GM12878 (cell line): Measurements from ENCODE around the gene IL5. TPM values are rescaled to one million over a fixed set of nuclear protein-coding genes. Genes with fewer than 3 reads are reported as not detected.

Experiments
- ATAC-seq: fragments of 200-7000 bp; cut with Tn5 transposase; 3 replicates; pipeline ENCODE4 v1.9.1; 2020; ENCODE audit warnings: mild to moderate bottlenecking, moderate library complexity
- BruUV-seq: library from RNA; stranded (reverse); fragments of 400-500 nt; replicated peaks from 2 replicates; lab custom pipeline; 2021; lab: Mats Ljungman, UMichigan
- CTCF ChIA-PET: fragments of 300-600 bp; sonication (Branson Sonifier 250); formaldehyde crosslinking; extraction: SDS; loops from one replicate; lab custom pipeline; 2021; ENCODE audit warnings: inconsistent platforms; lab: Yijun Ruan, JAX
- POLR2A ChIA-PET: fragments of 350-600 bp; formaldehyde crosslinking; extraction: SDS; loops from one replicate; lab custom pipeline; 2021; ENCODE audit warnings: inconsistent platforms; lab: Charles Lee
- RAD21 ChIA-PET: fragments of 300-600 bp; sonication (Branson Sonifier 250); formaldehyde crosslinking; loops from one replicate; lab custom pipeline; 2023; ENCODE audit warnings: antibody characterized with exemption; ENCODE audit not compliant: unreplicated experiment; lab: Charles Lee
- SMC1A ChIA-PET: fragments of 300-600 bp; sonication (Branson Sonifier 250); formaldehyde crosslinking; loops from one replicate; lab custom pipeline; 2023; ENCODE audit not compliant: unreplicated experiment, uncharacterized antibody; lab: Charles Lee
- DNase-seq: peaks from one replicate; pipeline ENCODE4 v3.0.0-alpha.2; 2011; ENCODE audit warnings: low read depth, low spot score
- FAIRE-seq: peaks from 3 replicates; lab custom pipeline; 2011; peaks lifted over from hg19 to GRCh38; lab: Jason Lieb, UNC
- H2AFZ ChIP-seq: 2 replicates; pipeline ENCODE4 v1.6.0; 2011; ENCODE audit warnings: low read depth, low read length, control low read depth; ENCODE audit not compliant: control insufficient read depth
- H3K27ac ChIP-seq: 2 replicates; pipeline ENCODE4 v1.5.1; 2011; ENCODE audit warnings: control low read depth; ENCODE audit not compliant: control insufficient read depth, insufficient read depth
- H3K27me3 ChIP-seq, 2 experiments: replicated peaks in 1 of 2; 2 replicates each; pipeline versions ENCODE4 v1.6.0 to v1.6.1; 2011; ENCODE audit warnings: low read length in 1 of 2; ENCODE audit not compliant: control insufficient read depth in 2 of 2, insufficient read depth in 2 of 2
- H3K36me3 ChIP-seq, 2 experiments: 2 replicates each; pipeline ENCODE4 v1.5.1; 2011; ENCODE audit warnings: low read length in 1 of 2; ENCODE audit not compliant: control insufficient read depth in 2 of 2, insufficient read depth in 2 of 2
- H3K4me1 ChIP-seq: 2 replicates; pipeline ENCODE4 v1.6.1; 2011; ENCODE audit warnings: mild to moderate bottlenecking, low read length, moderate library complexity, mixed read lengths; ENCODE audit not compliant: control insufficient read depth, insufficient read depth
- H3K4me2 ChIP-seq: 2 replicates; pipeline ENCODE4 v1.6.0; 2011; ENCODE audit warnings: control low read depth; ENCODE audit not compliant: control insufficient read depth, insufficient read depth
- H3K4me3 ChIP-seq: fragments of 200-600 bp; sonication (generic); 2 replicates; pipeline ENCODE4 v1.5.1; 2016
- H3K79me2 ChIP-seq: 2 replicates; pipeline ENCODE4 v1.6.0; 2011; ENCODE audit warnings: low read length; ENCODE audit not compliant: control insufficient read depth, insufficient read depth
- H3K9ac ChIP-seq: 2 replicates; pipeline ENCODE4 v1.8.0; 2011; ENCODE audit warnings: low read length, control low read depth, mixed read lengths; ENCODE audit not compliant: control insufficient read depth, insufficient read depth
- H3K9me3 ChIP-seq: replicated peaks from 3 replicates; pipeline ENCODE4 v1.5.1; 2011; ENCODE audit warnings: mild to moderate bottlenecking, low read length; ENCODE audit not compliant: control insufficient read depth, insufficient read depth
- H4K20me1 ChIP-seq: 2 replicates; pipeline ENCODE4 v1.6.0; 2011; ENCODE audit not compliant: control insufficient read depth, insufficient read depth
- WGBS: methylation state at CpG from one replicate; pipeline ENCODE4 v1.1.6; 2016; ENCODE audit warnings: low lambda C conversion rate; ENCODE audit not compliant: insufficient replicate concordance, insufficient coverage; ENCODE audit errors: missing lambda C conversion rate; 5-methylcytosine and 5-hydroxymethylcytosine counted together
- in situ Hi-C: fragments of 300-500 bp; cut with MboI; formaldehyde crosslinking; loops from 9 replicates; pipeline ENCODE4 v1.14.3; 2018; ENCODE audit warnings: mixed read lengths
- intact Hi-C: fragments of 100-400 bp; cut with micrococcal nuclease; formaldehyde crosslinking; loops from one replicate; pipeline ENCODE4 v1.14.2; 2022; ENCODE audit not compliant: unreplicated experiment
- polyA plus RNA-seq, 11 experiments: library from polyadenylated mRNA; depleted of rRNA in 4 of 11; unstranded in 6 of 11; stranded (reverse) in 5 of 11; fragments of >200 nt; fragmentation: Nextera tagmentation in 4 of 11; fragmentation: Illumina TruSeq in 1 of 11; extraction: Ambion mirVana in 4 of 11; extraction: Trizol in 1 of 11; gene quantifications; 1 replicate in 1 of 11; 2 replicates in 10 of 11; pipeline versions ENCODE4 v1.2.1 to v1.2.3, GENCODE V29; 2011 to 2016; ENCODE audit warnings: inconsistent platforms in 2 of 11, missing spikeins in 2 of 11, low read depth in 1 of 11
- total RNA-seq, 4 experiments: library from RNA; depleted of rRNA in 3 of 4; stranded (reverse); fragments of >200 nt in 3 of 4; fragmentation: Illumina TruSeq in 1 of 4; extraction: Trizol in 1 of 4; gene quantifications; 2 replicates each; pipeline versions ENCODE4 v1.2.1 to v1.2.3, GENCODE V29; 2013 to 2021
- TF ChIP-seq, protein P1 (sequence below): fragments of 450-650 bp; IDR thresholded peaks from 2 replicates; pipeline ENCODE4 v1.6.1; 2017; ENCODE audit warnings: mild to moderate bottlenecking, low read depth, inconsistent platforms; ENCODE audit not compliant: poor library complexity, severe bottlenecking
- TF ChIP-seq, protein P2 (sequence below): IDR thresholded peaks from 2 replicates; pipeline ENCODE4 v1.6.1; 2012; ENCODE audit warnings: low read depth, low read length, improper control_type of control experiment

Gene IL5
- total and polyA plus RNA-seq, 10 of the 15 experiments (the other 5 are each of a cell fraction or from before 2014, with no cell fraction given), result not detected

DNA sequence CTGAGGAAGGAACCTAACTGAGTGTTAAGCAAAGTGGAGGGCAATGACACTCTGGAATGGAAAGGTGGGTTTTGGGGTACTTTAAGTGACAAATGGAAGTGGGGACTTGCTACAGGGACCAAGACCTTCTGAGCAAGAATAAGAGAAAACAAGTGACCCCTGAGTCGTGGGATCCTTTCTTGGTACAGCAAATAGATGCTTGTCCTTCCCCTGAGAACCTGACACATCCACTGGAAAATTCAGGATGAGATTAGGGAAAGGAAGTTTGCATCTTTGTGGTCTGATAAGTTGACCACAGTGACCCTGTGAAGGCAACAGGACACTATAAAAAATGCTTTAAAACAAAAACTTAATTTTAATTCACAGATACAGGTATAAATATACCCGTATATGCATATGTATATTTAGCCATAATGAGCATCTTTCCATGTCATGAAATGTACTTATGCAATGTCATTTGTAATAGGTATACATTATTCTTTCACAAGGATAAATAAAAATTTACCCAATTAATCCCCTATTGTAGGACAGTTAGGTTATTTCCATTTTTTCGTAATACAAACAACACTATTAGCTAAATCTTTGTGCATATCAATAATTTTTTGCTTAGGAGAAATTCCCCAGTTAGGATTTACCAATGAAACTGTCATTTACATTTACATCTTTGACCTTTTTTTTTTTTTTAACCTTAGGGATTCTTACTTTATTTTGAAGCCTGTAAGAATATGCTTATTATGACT lies 50.8 kb downstream of the IL5 start:
- POLR2A ChIA-PET, result interaction anchor here (0.7 to 24.5 kb wide), 8 partner anchors 9 to 729 kb away, joined by 3 to 389 read pairs (median 32); no protein-coding TSS in a partner anchor
- no peak overlapping the region; the same call in 1 of the 2 replicates for H3K4me2 ChIP-seq
- in situ Hi-C loops, result loop anchor here (10.0 kb wide), 1 partner anchor 108 kb away; no protein-coding TSS in a partner anchor
- ATAC-seq (no peak), DNase-seq (no peak), FAIRE-seq (no peak)
- H3K9me3 ChIP-seq, result no peaks in the 10 kb centered on the region
- H3K79me2 ChIP-seq, result peaks cover 44% of the 10 kb centered on the region
- H3K36me3 ChIP-seq, result peaks cover 6 to 16% of the 10 kb centered on the region in 2 experiments
- TF ChIP-seq, protein P1, sequence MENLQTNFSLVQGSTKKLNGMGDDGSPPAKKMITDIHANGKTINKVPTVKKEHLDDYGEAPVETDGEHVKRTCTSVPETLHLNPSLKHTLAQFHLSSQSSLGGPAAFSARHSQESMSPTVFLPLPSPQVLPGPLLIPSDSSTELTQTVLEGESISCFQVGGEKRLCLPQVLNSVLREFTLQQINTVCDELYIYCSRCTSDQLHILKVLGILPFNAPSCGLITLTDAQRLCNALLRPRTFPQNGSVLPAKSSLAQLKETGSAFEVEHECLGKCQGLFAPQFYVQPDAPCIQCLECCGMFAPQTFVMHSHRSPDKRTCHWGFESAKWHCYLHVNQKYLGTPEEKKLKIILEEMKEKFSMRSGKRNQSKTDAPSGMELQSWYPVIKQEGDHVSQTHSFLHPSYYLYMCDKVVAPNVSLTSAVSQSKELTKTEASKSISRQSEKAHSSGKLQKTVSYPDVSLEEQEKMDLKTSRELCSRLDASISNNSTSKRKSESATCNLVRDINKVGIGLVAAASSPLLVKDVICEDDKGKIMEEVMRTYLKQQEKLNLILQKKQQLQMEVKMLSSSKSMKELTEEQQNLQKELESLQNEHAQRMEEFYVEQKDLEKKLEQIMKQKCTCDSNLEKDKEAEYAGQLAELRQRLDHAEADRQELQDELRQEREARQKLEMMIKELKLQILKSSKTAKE, result no peak
- TF ChIP-seq, protein P2, sequence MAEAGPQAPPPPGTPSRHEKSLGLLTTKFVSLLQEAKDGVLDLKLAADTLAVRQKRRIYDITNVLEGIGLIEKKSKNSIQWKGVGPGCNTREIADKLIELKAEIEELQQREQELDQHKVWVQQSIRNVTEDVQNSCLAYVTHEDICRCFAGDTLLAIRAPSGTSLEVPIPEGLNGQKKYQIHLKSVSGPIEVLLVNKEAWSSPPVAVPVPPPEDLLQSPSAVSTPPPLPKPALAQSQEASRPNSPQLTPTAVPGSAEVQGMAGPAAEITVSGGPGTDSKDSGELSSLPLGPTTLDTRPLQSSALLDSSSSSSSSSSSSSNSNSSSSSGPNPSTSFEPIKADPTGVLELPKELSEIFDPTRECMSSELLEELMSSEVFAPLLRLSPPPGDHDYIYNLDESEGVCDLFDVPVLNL, result peak; percentile 14; the same call in 1 of the 2 replicates
- intact Hi-C loops, result no loop called here
- no peak overlapping the region for H3K27ac ChIP-seq
- WGBS, result 81% methylated on average over 3 of the region's 3 CpGs
- peaks cover 42% of the 10 kb centered on the region for H3K4me1 ChIP-seq
- RAD21 ChIA-PET, result interaction anchor here (0.9 to 27.2 kb wide), 4 partner anchors 65 to 76 kb away, joined by 3 to 453 read pairs (median 60); no protein-coding TSS in a partner anchor
- no peak overlapping the region for H3K9ac ChIP-seq
- H3K27me3 ChIP-seq, result no peaks in the 10 kb centered on the region
- SMC1A ChIA-PET, result interaction anchor here (0.7 to 8.5 kb wide), 12 partner anchors 14 to 266 kb away, joined by 3 to 123 read pairs (median 4); no protein-coding TSS in a partner anchor
- no TSS peak for BruUV-seq
- no peak overlapping the region for H3K4me3 ChIP-seq
- H4K20me1 ChIP-seq, result peaks cover 14% of the 10 kb centered on the region
- CTCF ChIA-PET, result interaction anchor here (0.7 to 13.0 kb wide), 9 partner anchors 10 to 105 kb away, joined by 3 to 184 read pairs (median 33); no protein-coding TSS in a partner anchor
- H2AFZ ChIP-seq, result no peak overlapping the region

Other genes starting within 250 kb of the IL5 start
Only the 7 nearest of the 9 such genes appear.
- 2.4 and 3.3 TPM in 2 replicates for gene SLC22A5, start 173.8 kb downstream of the IL5 start, total RNA-seq (2014; rRNA removed)
- gene SLC22A5, start 173.8 kb downstream of the IL5 start, total RNA-seq (2014; rRNA removed; fragmentation: Illumina TruSeq; extraction: Trizol), result 2.3 and 3.5 TPM in 2 replicates
- gene SLC22A5, start 173.8 kb downstream of the IL5 start, total RNA-seq (2021), result 3.4 and 4.8 TPM in 2 replicates
- gene SLC22A5, start 173.8 kb downstream of the IL5 start, polyA plus RNA-seq (2011; rRNA removed), result 3.3 and 4.3 TPM in 2 replicates
- 4.4 and 6.6 TPM in 2 replicates for gene SLC22A5, start 173.8 kb downstream of the IL5 start, polyA plus RNA-seq (2014; fragmentation: Illumina TruSeq; extraction: Trizol)
- 1 to 10 TPM; 1.1 to 1.9 TPM for gene SLC22A5, start 173.8 kb downstream of the IL5 start, polyA plus RNA-seq (2014; fragmentation: Nextera tagmentation; extraction: Ambion mirVana)
- 3.7 TPM in 2 replicates for gene SLC22A5, start 173.8 kb downstream of the IL5 start, polyA plus RNA-seq (2014; rRNA removed)
- gene SLC22A5, start 173.8 kb downstream of the IL5 start, polyA plus RNA-seq (2016; fragmentation: Nextera tagmentation; extraction: Ambion mirVana), result 1 to 10 TPM; 2.2 to 2.3 TPM
- 29.9 and 30.5 TPM in 2 replicates for gene IRF1, start 52.7 kb downstream of the IL5 start, total RNA-seq (2014; rRNA removed)
- 41.9 and 45.3 TPM in 2 replicates for gene IRF1, start 52.7 kb downstream of the IL5 start, total RNA-seq (2014; rRNA removed; fragmentation: Illumina TruSeq; extraction: Trizol)
- 68.0 and 74.1 TPM in 2 replicates for gene IRF1, start 52.7 kb downstream of the IL5 start, total RNA-seq (2021)
- gene IRF1, start 52.7 kb downstream of the IL5 start, polyA plus RNA-seq (2011; rRNA removed), result 37.5 and 50.7 TPM in 2 replicates
- gene IRF1, start 52.7 kb downstream of the IL5 start, polyA plus RNA-seq (2014; fragmentation: Illumina TruSeq; extraction: Trizol), result 45.9 and 48.6 TPM in 2 replicates
- 10 to 100 TPM in 1 of 2 experiments, 1 to 10 TPM in 1; 6.9 to 14.0 TPM for gene IRF1, start 52.7 kb downstream of the IL5 start, polyA plus RNA-seq (2014; fragmentation: Nextera tagmentation; extraction: Ambion mirVana)
- 55.9 and 56.1 TPM in 2 replicates for gene IRF1, start 52.7 kb downstream of the IL5 start, polyA plus RNA-seq (2014; rRNA removed)
- 10 to 100 TPM; 62.1 to 65.0 TPM for gene IRF1, start 52.7 kb downstream of the IL5 start, polyA plus RNA-seq (2016; fragmentation: Nextera tagmentation; extraction: Ambion mirVana)
- gene RAD50, start 13.5 kb upstream of the IL5 start, total RNA-seq (2014; rRNA removed), result 23.6 and 29.2 TPM in 2 replicates
- 55.2 and 59.2 TPM in 2 replicates for gene RAD50, start 13.5 kb upstream of the IL5 start, total RNA-seq (2014; rRNA removed; fragmentation: Illumina TruSeq; extraction: Trizol)
- gene RAD50, start 13.5 kb upstream of the IL5 start, total RNA-seq (2021), result 43.7 and 48.6 TPM in 2 replicates
- 47.2 and 67.3 TPM in 2 replicates for gene RAD50, start 13.5 kb upstream of the IL5 start, polyA plus RNA-seq (2011; rRNA removed)
- gene RAD50, start 13.5 kb upstream of the IL5 start, polyA plus RNA-seq (2014; fragmentation: Illumina TruSeq; extraction: Trizol), result 46.8 and 52.9 TPM in 2 replicates
- gene RAD50, start 13.5 kb upstream of the IL5 start, polyA plus RNA-seq (2014; fragmentation: Nextera tagmentation; extraction: Ambion mirVana), result 10 to 100 TPM; 12.8 to 19.5 TPM
- gene RAD50, start 13.5 kb upstream of the IL5 start, polyA plus RNA-seq (2014; rRNA removed), result 20.9 and 23.7 TPM in 2 replicates
- 10 to 100 TPM; 67.6 to 68.6 TPM for gene RAD50, start 13.5 kb upstream of the IL5 start, polyA plus RNA-seq (2016; fragmentation: Nextera tagmentation; extraction: Ambion mirVana)
- gene IL13, start 114.7 kb upstream of the IL5 start, total RNA-seq (2014; rRNA removed), result 0.05 and 0.40 TPM in 2 replicates
- not detected in 2 replicates for gene IL13, start 114.7 kb upstream of the IL5 start, total RNA-seq (2014; rRNA removed; fragmentation: Illumina TruSeq; extraction: Trizol)
- not detected in 2 replicates for gene IL13, start 114.7 kb upstream of the IL5 start, total RNA-seq (2021)
- gene IL13, start 114.7 kb upstream of the IL5 start, polyA plus RNA-seq (2011; rRNA removed), result 0.11 and 0.13 TPM in 2 replicates
- 0.06 TPM in 1 of 2 replicates, not detected in the other for gene IL13, start 114.7 kb upstream of the IL5 start, polyA plus RNA-seq (2014; fragmentation: Illumina TruSeq; extraction: Trizol)
- gene IL13, start 114.7 kb upstream of the IL5 start, polyA plus RNA-seq (2014; fragmentation: Nextera tagmentation; extraction: Ambion mirVana), result not detected
- 0.10 and 0.11 TPM in 2 replicates for gene IL13, start 114.7 kb upstream of the IL5 start, polyA plus RNA-seq (2014; rRNA removed)
- gene IL13, start 114.7 kb upstream of the IL5 start, polyA plus RNA-seq (2016; fragmentation: Nextera tagmentation; extraction: Ambion mirVana), result not detected
- gene IL4, start 130.5 kb upstream of the IL5 start, total RNA-seq (2014; rRNA removed), result not detected in 2 replicates
- not detected in 2 replicates for gene IL4, start 130.5 kb upstream of the IL5 start, total RNA-seq (2014; rRNA removed; fragmentation: Illumina TruSeq; extraction: Trizol)
- gene IL4, start 130.5 kb upstream of the IL5 start, total RNA-seq (2021), result not detected in 2 replicates
- 0.80 and 1.1 TPM in 2 replicates for gene IL4, start 130.5 kb upstream of the IL5 start, polyA plus RNA-seq (2011; rRNA removed)
- gene IL4, start 130.5 kb upstream of the IL5 start, polyA plus RNA-seq (2014; fragmentation: Illumina TruSeq; extraction: Trizol), result not detected in 2 replicates
- under 1 TPM; 0.20 to 0.50 TPM for gene IL4, start 130.5 kb upstream of the IL5 start, polyA plus RNA-seq (2014; fragmentation: Nextera tagmentation; extraction: Ambion mirVana)
- not detected in 2 replicates for gene IL4, start 130.5 kb upstream of the IL5 start, polyA plus RNA-seq (2014; rRNA removed)
- not detected for gene IL4, start 130.5 kb upstream of the IL5 start, polyA plus RNA-seq (2016; fragmentation: Nextera tagmentation; extraction: Ambion mirVana)
- 3.8 and 4.6 TPM in 2 replicates for gene KIF3A, start 194.0 kb upstream of the IL5 start, total RNA-seq (2014; rRNA removed)
- gene KIF3A, start 194.0 kb upstream of the IL5 start, total RNA-seq (2014; rRNA removed; fragmentation: Illumina TruSeq; extraction: Trizol), result 12.3 and 14.9 TPM in 2 replicates
- 8.7 and 9.3 TPM in 2 replicates for gene KIF3A, start 194.0 kb upstream of the IL5 start, total RNA-seq (2021)
- 36.5 and 65.9 TPM in 2 replicates for gene KIF3A, start 194.0 kb upstream of the IL5 start, polyA plus RNA-seq (2011; rRNA removed)
- 10.7 and 14.1 TPM in 2 replicates for gene KIF3A, start 194.0 kb upstream of the IL5 start, polyA plus RNA-seq (2014; fragmentation: Illumina TruSeq; extraction: Trizol)
- 1 to 10 TPM; 2.7 to 3.0 TPM for gene KIF3A, start 194.0 kb upstream of the IL5 start, polyA plus RNA-seq (2014; fragmentation: Nextera tagmentation; extraction: Ambion mirVana)
- 4.7 and 6.7 TPM in 2 replicates for gene KIF3A, start 194.0 kb upstream of the IL5 start, polyA plus RNA-seq (2014; rRNA removed)
- gene KIF3A, start 194.0 kb upstream of the IL5 start, polyA plus RNA-seq (2016; fragmentation: Nextera tagmentation; extraction: Ambion mirVana), result 10 to 100 TPM; 11.5 to 12.1 TPM
- gene CCNI2, start 203.9 kb upstream of the IL5 start, total RNA-seq (2014; rRNA removed), result 3.4 and 4.4 TPM in 2 replicates
- gene CCNI2, start 203.9 kb upstream of the IL5 start, total RNA-seq (2014; rRNA removed; fragmentation: Illumina TruSeq; extraction: Trizol), result 2.2 and 3.1 TPM in 2 replicates
- 3.4 and 4.8 TPM in 2 replicates for gene CCNI2, start 203.9 kb upstream of the IL5 start, total RNA-seq (2021)
- gene CCNI2, start 203.9 kb upstream of the IL5 start, polyA plus RNA-seq (2011; rRNA removed), result 1.8 and 2.2 TPM in 2 replicates
- 0.97 and 2.9 TPM in 2 replicates for gene CCNI2, start 203.9 kb upstream of the IL5 start, polyA plus RNA-seq (2014; fragmentation: Illumina TruSeq; extraction: Trizol)
- 1 to 10 TPM; 3.1 to 8.0 TPM for gene CCNI2, start 203.9 kb upstream of the IL5 start, polyA plus RNA-seq (2014; fragmentation: Nextera tagmentation; extraction: Ambion mirVana)
- 2.9 and 4.6 TPM in 2 replicates for gene CCNI2, start 203.9 kb upstream of the IL5 start, polyA plus RNA-seq (2014; rRNA removed)
- gene CCNI2, start 203.9 kb upstream of the IL5 start, polyA plus RNA-seq (2016; fragmentation: Nextera tagmentation; extraction: Ambion mirVana), result 1 to 10 TPM; 2.7 to 3.6 TPM